Muscle of leg (tissue), 11 donors: ENCODE results near the gene LRMDA. TPM values are rescaled to one million over a fixed set of nuclear protein-coding genes. Genes with fewer than 3 reads are reported as not detected.

Experiments used
- DNase-seq: peaks from one replicate; pipeline ENCODE4 v3.0.0; 2013
- H3K27ac ChIP-seq: one replicate; pipeline ENCODE4 v1.5.1; 2013; ENCODE audit warnings: mild to moderate bottlenecking, low read length, control low read depth
- H3K27me3 ChIP-seq: one replicate; pipeline ENCODE4 v1.6.1; 2013; ENCODE audit warnings: low read length; ENCODE audit not compliant: control insufficient read depth, insufficient read depth
- H3K36me3 ChIP-seq: one replicate; pipeline ENCODE4 v1.6.1; 2013; ENCODE audit warnings: low read length; ENCODE audit not compliant: control insufficient read depth, insufficient read depth
- H3K4me1 ChIP-seq: one replicate; pipeline ENCODE4 v1.6.1; 2013; ENCODE audit warnings: low read length; ENCODE audit not compliant: control insufficient read depth, insufficient read depth
- H3K4me3 ChIP-seq: one replicate; pipeline ENCODE4 v1.5.1; 2013; ENCODE audit warnings: low read length, control low read depth
- H3K9me3 ChIP-seq: replicated peaks from 2 replicates; pipeline ENCODE4 v1.6.1; 2013; ENCODE audit warnings: low read depth, low read length; ENCODE audit not compliant: control insufficient read depth
- WGBS: methylation state at CpG from one replicate; pipeline ENCODE4 v1.1.5; 2013; ENCODE audit warnings: missing lambda C conversion rate; ENCODE audit not compliant: insufficient coverage; 5-methylcytosine and 5-hydroxymethylcytosine counted together
- polyA plus RNA-seq, 8 donors: library from polyadenylated mRNA; unstranded; fragments of 120-200 nt; gene quantifications; one replicate each; pipeline versions ENCODE4 v1.2.1 to v1.2.3, GENCODE V29; 2013; ENCODE audit warnings: inconsistent platforms in 1 of 8, low replicate concordance in 1 of 8; ENCODE audit not compliant: insufficient read length in 8 of 8, insufficient read depth in 1 of 8
- total RNA-seq: library from RNA; stranded (reverse); fragments of 120-200 nt; gene quantifications from one replicate; pipeline ENCODE4 v1.2.4, GENCODE V29; 2013

LRMDA gene
- total and polyA plus RNA-seq, 9 donors: 4.8 to 7.9 (median 5.7) TPM

GRCh38 chr10:75928231-75928630 lies 496.8 kb downstream of the LRMDA start:
- DNase-seq: no peak
- Histone ChIP-seq H3K27ac (no peak overlapping the region), H3K9me3 (no peaks in the 10 kb centered on the region), H3K36me3 (no peaks in the 10 kb centered on the region), H3K27me3 (peaks cover 7% of the 10 kb centered on the region), H3K4me1 (no peaks in the 10 kb centered on the region), H3K4me3 (no peak overlapping the region)
- no CpG with 5 or more reads among the region's 6 CpGs for WGBS

GRCh38 chr10:75929630-75930161 lies 498.3 kb downstream of the LRMDA start:
- H3K4me1 ChIP-seq: no peaks in the 10 kb centered on the region
- no peak overlapping the region for H3K27ac ChIP-seq
- peaks cover 3% of the 10 kb centered on the region for H3K27me3 ChIP-seq
- no peaks in the 10 kb centered on the region for H3K9me3 ChIP-seq
- no peaks in the 10 kb centered on the region for H3K36me3 ChIP-seq
- DNase-seq: no peak
- H3K4me3 ChIP-seq: no peak overlapping the region
- WGBS: no CpG with 5 or more reads among the region's 2 CpGs

GRCh38 chr10:75932921-75933320 lies 501.5 kb downstream of the LRMDA start:
- no CpG with 5 or more reads among the region's 3 CpGs for WGBS
- H3K4me3 ChIP-seq: no peak overlapping the region
- H3K4me1 ChIP-seq: no peaks in the 10 kb centered on the region
- no peaks in the 10 kb centered on the region for H3K9me3 ChIP-seq
- H3K27me3 ChIP-seq: no peaks in the 10 kb centered on the region
- H3K36me3 ChIP-seq: no peaks in the 10 kb centered on the region
- no peak for DNase-seq
- no peak overlapping the region for H3K27ac ChIP-seq

- no peaks in the 10 kb centered on the region for H3K9me3 ChIP-seq
- no peaks in the 10 kb centered on the region for H3K27me3 ChIP-seq
- H3K27ac ChIP-seq: no peak overlapping the region
- no peaks in the 10 kb centered on the region for H3K4me1 ChIP-seq
- H3K36me3 ChIP-seq: no peaks in the 10 kb centered on the region
- 83% methylated on average over 2 of the region's 3 CpGs for WGBS
- H3K4me3 ChIP-seq: no peak overlapping the region
- no peak for DNase-seq
Observed at GRCh38 chr10:75935240-75935639, 503.8 kb downstream of the LRMDA start.

GRCh38 chr10:75935650-75936400 lies 504.4 kb downstream of the LRMDA start:
- Histone ChIP-seq H3K4me3 (no peak overlapping the region), H3K27me3 (no peaks in the 10 kb centered on the region), H3K36me3 (no peaks in the 10 kb centered on the region), H3K4me1 (no peaks in the 10 kb centered on the region), H3K27ac (no peak overlapping the region), H3K9me3 (no peaks in the 10 kb centered on the region)
- WGBS: 83% methylated on average over 1 of the region's 5 CpGs
- no peak for DNase-seq

DNA sequence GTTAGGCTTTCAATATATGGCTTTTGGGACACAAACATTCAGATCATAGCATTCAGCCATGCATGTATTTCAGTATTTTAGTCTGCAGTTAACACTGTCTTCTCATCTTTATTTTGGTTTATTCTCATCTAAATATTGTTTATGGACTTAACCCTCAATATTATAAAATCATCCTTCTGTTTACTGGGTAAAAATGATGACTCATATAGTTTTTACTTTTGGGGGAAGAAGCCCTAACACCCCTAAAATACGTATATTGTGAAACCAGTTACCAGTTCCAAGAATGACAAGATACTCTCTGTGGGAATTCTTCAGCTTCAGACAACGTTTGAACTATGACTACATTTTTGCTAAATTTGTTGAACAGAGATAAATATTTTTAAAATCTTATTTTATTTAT lies 505.4 kb downstream of the LRMDA start:
- H3K27ac ChIP-seq: no peak overlapping the region
- no peaks in the 10 kb centered on the region for H3K9me3 ChIP-seq
- no peak for DNase-seq
- no CpG with 5 or more reads among the region's 2 CpGs for WGBS
- H3K36me3 ChIP-seq: no peaks in the 10 kb centered on the region
- H3K4me3 ChIP-seq: no peak overlapping the region
- no peaks in the 10 kb centered on the region for H3K4me1 ChIP-seq
- no peaks in the 10 kb centered on the region for H3K27me3 ChIP-seq

DNA sequence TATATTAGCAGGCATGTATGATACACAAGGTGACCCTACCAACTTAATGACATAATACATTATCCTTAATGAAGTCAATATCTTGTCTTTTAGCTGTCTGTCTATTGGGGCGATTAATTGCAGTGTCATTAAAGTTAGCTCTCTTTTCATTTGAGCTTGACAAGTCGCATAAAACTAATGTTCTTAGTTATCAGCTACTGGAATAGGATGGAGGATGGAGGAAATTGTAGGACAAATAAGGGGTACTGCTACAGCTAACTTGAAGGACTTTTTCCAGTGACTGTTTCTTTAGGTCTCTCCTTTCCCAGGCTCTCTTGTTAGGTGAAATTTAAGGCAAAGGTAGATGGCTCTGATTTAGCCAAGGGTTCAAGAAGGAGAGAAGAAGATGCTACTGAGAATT lies 506.4 kb downstream of the LRMDA start:
- Histone ChIP-seq H3K9me3 (no peaks in the 10 kb centered on the region), H3K27me3 (no peaks in the 10 kb centered on the region), H3K27ac (no peak overlapping the region), H3K4me3 (no peak overlapping the region), H3K4me1 (no peaks in the 10 kb centered on the region), H3K36me3 (no peaks in the 10 kb centered on the region)
- no peak for DNase-seq
- no CpG with 5 or more reads among the region's 2 CpGs for WGBS

GRCh38 chr10:75938380-75939122 lies 507.1 kb downstream of the LRMDA start:
- no peaks in the 10 kb centered on the region for H3K9me3 ChIP-seq

DNA sequence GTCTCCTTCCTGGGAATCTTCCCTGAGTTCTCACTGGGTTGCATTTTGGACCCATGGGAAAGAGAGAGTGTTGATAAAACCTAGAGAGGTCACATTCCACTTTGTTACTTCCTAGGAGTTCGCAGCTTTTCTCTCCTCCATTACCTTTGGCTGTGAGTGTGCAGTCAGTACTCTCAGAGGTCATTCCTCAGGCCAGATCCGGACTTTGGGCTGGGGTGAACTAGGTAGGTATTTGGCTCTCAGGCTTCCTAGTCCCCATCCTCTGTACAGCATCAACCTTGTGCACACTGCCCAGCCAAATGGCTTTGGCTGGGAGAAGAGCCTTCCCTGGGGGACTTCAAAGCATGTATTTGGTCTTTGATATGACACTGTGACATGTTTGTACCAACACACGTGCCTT lies 508.1 kb downstream of the LRMDA start:
- Histone ChIP-seq H3K27me3 (no peaks in the 10 kb centered on the region), H3K4me3 (no peak overlapping the region), H3K9me3 (no peaks in the 10 kb centered on the region), H3K4me1 (no peaks in the 10 kb centered on the region), H3K36me3 (no peaks in the 10 kb centered on the region), H3K27ac (no peak overlapping the region)
- no peak for DNase-seq
- WGBS: no CpG with 5 or more reads among the region's 3 CpGs

More at GRCh38 chr10:75938380-75939122, 507.1 kb downstream of the LRMDA start:
- H3K27me3 ChIP-seq: no peaks in the 10 kb centered on the region
- H3K4me3 ChIP-seq: no peak overlapping the region
- no peaks in the 10 kb centered on the region for H3K36me3 ChIP-seq
- H3K27ac ChIP-seq: no peak overlapping the region
- 71% methylated on average over 7 of the region's 13 CpGs for WGBS
- no peak for DNase-seq
- no peaks in the 10 kb centered on the region for H3K4me1 ChIP-seq

- DNase-seq: no peak
- H3K4me1 ChIP-seq: no peaks in the 10 kb centered on the region
- no peak overlapping the region for H3K27ac ChIP-seq
- H3K4me3 ChIP-seq: no peak overlapping the region
- no peaks in the 10 kb centered on the region for H3K27me3 ChIP-seq
- no peaks in the 10 kb centered on the region for H3K36me3 ChIP-seq
- H3K9me3 ChIP-seq: no peaks in the 10 kb centered on the region
- 95% methylated on average over 4 of the region's 5 CpGs for WGBS
Observed at GRCh38 chr10:75940742-75941141, 509.3 kb downstream of the LRMDA start.
